K562 (cell line): ENCODE measurements around the gene WLS. TPM values are rescaled to one million over a fixed set of nuclear protein-coding genes. Genes with fewer than 3 reads are reported as not detected.

ENCODE experiments used
- ATAC-seq: fragments of 200-7000 bp; cut with Tn5 transposase; 3 replicates; pipeline ENCODE4 v1.9.1; 2020; ENCODE audit warnings: moderate library complexity
- BruUV-seq: library from RNA; stranded (reverse); fragments of 400-500 nt; replicated peaks from 2 replicates; lab custom pipeline; 2021; lab: Mats Ljungman, UMichigan
- CTCF ChIA-PET: fragments of 300-600 bp; formaldehyde crosslinking; extraction: SDS; loops from one replicate; lab custom pipeline; 2021; ENCODE audit warnings: low intra/inter-chr PET ratio; lab: Yijun Ruan, JAX
- POLR2A ChIA-PET: fragments of 300-600, 350-650 bp; sonication (Branson Sonifier 250); formaldehyde crosslinking; extraction: SDS; loops from one replicate; lab custom pipeline; 2021; ENCODE audit warnings: antibody characterized with exemption, inconsistent platforms; lab: Yijun Ruan, JAX
- DNase-seq, 4 experiments: peaks; one replicate each; pipeline versions ENCODE4 v3.0.0 to v3.0.0-alpha.2; 2011 to 2018; ENCODE audit warnings: low spot score in 3 of 4, mixed read lengths in 3 of 4; ENCODE audit errors: extremely low read depth in 1 of 4
- FAIRE-seq: peaks from 2 replicates; lab custom pipeline; 2011; peaks lifted over from hg19 to GRCh38; lab: Jason Lieb, UNC
- H2AFZ ChIP-seq: 2 replicates; pipeline ENCODE4 v1.6.0; 2011; ENCODE audit warnings: low read depth, low read length, control low read depth, inconsistent platforms
- H3K27ac ChIP-seq: fragments of 200-600 bp; 3 replicates; pipeline ENCODE4 v1.8.0; 2011; ENCODE audit warnings: low read depth, mild to moderate bottlenecking, control low read depth, inconsistent platforms, low read length, moderate library complexity, mixed read lengths; ENCODE audit errors: extremely low read depth
- H3K27me3 ChIP-seq, 2 experiments: fragments of 300-600 bp in 1 of 2; 2 replicates in 1 of 2; 3 replicates in 1 of 2; pipeline versions ENCODE4 v1.6.0 to v1.8.0; 2011; ENCODE audit warnings: inconsistent platforms in 2 of 2, low read length in 2 of 2, mild to moderate bottlenecking in 1 of 2, mixed read lengths in 1 of 2, moderate library complexity in 1 of 2; ENCODE audit not compliant: control insufficient read depth in 2 of 2, insufficient read depth in 2 of 2
- H3K36me3 ChIP-seq: fragments of 300-600 bp; 3 replicates; pipeline ENCODE4 v1.8.0; 2011; ENCODE audit warnings: mild to moderate bottlenecking, low read length, inconsistent platforms; ENCODE audit not compliant: control insufficient read depth, insufficient read depth
- H3K4me1 ChIP-seq, 2 experiments: fragments of 200-600 bp in 1 of 2; replicated peaks in 1 of 2; 2 replicates in 1 of 2; 3 replicates in 1 of 2; pipeline versions ENCODE4 v1.5.1 to v1.8.0; 2011; ENCODE audit warnings: inconsistent platforms in 2 of 2, low read length in 2 of 2, mild to moderate bottlenecking in 1 of 2, mixed read lengths in 1 of 2, moderate library complexity in 1 of 2; ENCODE audit not compliant: control insufficient read depth in 2 of 2, insufficient read depth in 2 of 2
- H3K4me2 ChIP-seq: 2 replicates; pipeline ENCODE4 v1.6.1; 2011; ENCODE audit warnings: low read length, control low read depth, inconsistent platforms, mixed read lengths; ENCODE audit not compliant: insufficient read depth
- H3K4me3 ChIP-seq: fragments of 200-600 bp; sonication (generic), shearing (Covaris generic); 2 replicates; pipeline ENCODE4 v1.5.1; 2016; ENCODE audit warnings: control low read depth, inconsistent platforms
- H3K79me2 ChIP-seq: fragments of 200-600 bp; 3 replicates; pipeline ENCODE4 v1.8.0; 2011; ENCODE audit warnings: low read length, inconsistent platforms; ENCODE audit not compliant: control insufficient read depth, insufficient read depth
- H3K9ac ChIP-seq, 2 experiments: 2 replicates each; pipeline versions ENCODE4 v1.6.0 to v1.6.1; 2011; ENCODE audit warnings: low read depth in 2 of 2, low read length in 2 of 2, control low read depth in 1 of 2, inconsistent platforms in 1 of 2, mild to moderate bottlenecking in 1 of 2, mixed read lengths in 1 of 2; ENCODE audit not compliant: insufficient read depth in 1 of 2
- H3K9me1 ChIP-seq: one replicate; pipeline ENCODE4 v1.6.0; 2011; ENCODE audit warnings: inconsistent platforms, mild to moderate bottlenecking, low read length, moderate library complexity; ENCODE audit not compliant: control insufficient read depth, insufficient read depth
- H3K9me3 ChIP-seq: replicated peaks from 2 replicates; pipeline ENCODE4 v1.5.1; 2011; ENCODE audit warnings: low read depth, low read length, inconsistent platforms; ENCODE audit not compliant: control insufficient read depth, insufficient read depth
- H4K20me1 ChIP-seq: replicated peaks from 2 replicates; pipeline ENCODE4 v1.6.1; 2011; ENCODE audit warnings: low read length, inconsistent platforms, mixed read lengths; ENCODE audit not compliant: control insufficient read depth, insufficient read depth
- ARID1B ChIP-seq: fragments of 450-650 bp; IDR thresholded peaks from 2 replicates; pipeline ENCODE4 v1.6.1; 2016; ENCODE audit warnings: antibody characterized with exemption, mild to moderate bottlenecking, inconsistent platforms
- ARID2 ChIP-seq: fragments of 450-650 bp; IDR thresholded peaks from 2 replicates; pipeline ENCODE4 v1.6.1; 2017; ENCODE audit warnings: antibody characterized with exemption, mild to moderate bottlenecking
- FOXP4 ChIP-seq: sonication (generic); formaldehyde crosslinking; IDR thresholded peaks from 2 replicates; pipeline ENCODE4 v1.8.0; 2022; ENCODE audit warnings: mild to moderate bottlenecking, missing genetic modification reagents, borderline replicate concordance
- GTF2E2 ChIP-seq: fragments of 200-800 bp; sonication (Bioruptor generic); IDR thresholded peaks from 2 replicates; pipeline ENCODE4 v1.6.1; 2016; ENCODE audit warnings: missing genetic modification characterization, missing compliant biosample characterization
- IRF2 ChIP-seq: sonication (generic); formaldehyde crosslinking; IDR thresholded peaks from 2 replicates; pipeline ENCODE4 v1.8.1; 2022; ENCODE audit warnings: mild to moderate bottlenecking, missing genetic modification reagents
- MTA3 ChIP-seq: fragments of 450-650 bp; formaldehyde crosslinking; IDR thresholded peaks from 2 replicates; pipeline ENCODE4 v1.6.1; 2017; ENCODE audit warnings: mild to moderate bottlenecking, borderline replicate concordance
- RUNX1 ChIP-seq: sonication (generic); IDR thresholded peaks from 2 replicates; pipeline ENCODE4 v1.6.1; 2016; ENCODE audit warnings: antibody characterized with exemption, low read depth
- SPI1 ChIP-seq: IDR thresholded peaks from 2 replicates; pipeline ENCODE4 v1.6.1; 2011; ENCODE audit warnings: low read depth, low read length, control low read depth, borderline replicate concordance
- ZNF12 ChIP-seq: sonication (generic); formaldehyde crosslinking; IDR thresholded peaks from 2 replicates; pipeline ENCODE4 v1.4.0; 2020; ENCODE audit warnings: mild to moderate bottlenecking, missing genetic modification reagents
- ZNF668 ChIP-seq: fragments of 250-450 bp; sonication (Bioruptor Pico); IDR thresholded peaks from 2 replicates; pipeline ENCODE4 v1.8.0; 2022; ENCODE audit warnings: mild to moderate bottlenecking, inconsistent platforms
- WGBS: fragments of 100-300 bp; shearing (Covaris generic); methylation state at CpG from one replicate; pipeline ENCODE4 v1.1.6; 2016; ENCODE audit warnings: low coverage, mixed read lengths; ENCODE audit not compliant: insufficient coverage; ENCODE audit errors: missing lambda C conversion rate; 5-methylcytosine and 5-hydroxymethylcytosine counted together
- in situ Hi-C: fragments of 300-500 bp; cut with MboI; formaldehyde crosslinking; loops from 4 replicates; pipeline ENCODE4 v1.15.0; 2018; ENCODE audit warnings: inconsistent platforms, mixed read lengths
- intact Hi-C: fragments of 100-400 bp; cut with micrococcal nuclease; formaldehyde crosslinking; loops from 2 replicates; pipeline ENCODE4 v1.14.2; 2022
- polyA plus RNA-seq, 8 experiments: library from polyadenylated mRNA; depleted of rRNA in 4 of 8; stranded (reverse) in 5 of 8; unstranded in 3 of 8; fragments of >200 nt; fragmentation: Nextera tagmentation in 2 of 8; fragmentation: Illumina TruSeq in 1 of 8; extraction: Ambion mirVana in 2 of 8; extraction: Trizol in 1 of 8; gene quantifications; 2 replicates each; pipeline versions ENCODE4 v1.2.1 to v1.2.3, GENCODE V29; 2011 to 2014; ENCODE audit warnings: inconsistent platforms in 1 of 8, missing spikeins in 1 of 8
- total RNA-seq, 7 experiments: library from RNA; depleted of rRNA in 6 of 7; stranded (reverse); fragments of >200 nt in 6 of 7; fragmentation: Illumina TruSeq in 2 of 7; extraction: Trizol in 2 of 7; gene quantifications; 2 replicates each; pipeline versions ENCODE4 v1.2.1 to v1.2.3, GENCODE V29; 2011 to 2021; ENCODE audit warnings: low replicate concordance in 1 of 7

The WLS gene
- total and polyA plus RNA-seq, 9 of the 15 experiments (the other 6 are each of a cell fraction or from before 2014, with no cell fraction given) = 0.47 TPM; not detected in 8

GRCh38 chr1:68181165-68181556, 51.2 kb downstream of the WLS start:
- no peaks in the 10 kb centered on the region for H3K9me3 ChIP-seq
- H3K9ac ChIP-seq = no peak overlapping the region
- no peak overlapping the region for H2AFZ ChIP-seq
- DNase-seq (no peak), FAIRE-seq (no peak), ATAC-seq (no peak)
- WGBS = 0% methylated on average over 1 of the region's 1 CpG
- H3K4me2 ChIP-seq = no peak overlapping the region
- ChIA-PET POLR2A (no interaction called here), CTCF (no interaction called here)
- BruUV-seq = no TSS peak
- intact Hi-C loops = no loop called here
- H3K27me3 ChIP-seq = no peaks in the 10 kb centered on the region
- no peak for TF ChIP-seq SPI1
- TF ChIP-seq MTA3 = no peak
- no peak for TF ChIP-seq GTF2E2 (tag)
- no peak for TF ChIP-seq ARID1B
- H3K79me2 ChIP-seq = no peaks in the 10 kb centered on the region
- in situ Hi-C loops = no loop called here
- H4K20me1 ChIP-seq = no peaks in the 10 kb centered on the region
- H3K27ac ChIP-seq = no peak overlapping the region
- no peaks in the 10 kb centered on the region for H3K36me3 ChIP-seq
- no peak overlapping the region for H3K4me3 ChIP-seq
- H3K4me1 ChIP-seq = no peaks in the 10 kb centered on the region
- no peaks in the 10 kb centered on the region for H3K9me1 ChIP-seq

GRCh38 chr1:68180441-68181164, 51.7 kb downstream of the WLS start:
- Histone ChIP-seq H3K36me3 (no peaks in the 10 kb centered on the region), H3K27ac (no peak overlapping the region), H3K4me2 (no peak overlapping the region), H3K27me3 (no peaks in the 10 kb centered on the region), H3K4me1 (no peaks in the 10 kb centered on the region), H2AFZ (no peak overlapping the region), H3K4me3 (no peak overlapping the region), H3K79me2 (no peaks in the 10 kb centered on the region), H3K9me1 (no peaks in the 10 kb centered on the region), H4K20me1 (no peaks in the 10 kb centered on the region), H3K9me3 (no peaks in the 10 kb centered on the region), H3K9ac (no peak overlapping the region)
- no TSS peak for BruUV-seq
- intact Hi-C loops (no loop called here), in situ Hi-C loops (no loop called here)
- POLR2A ChIA-PET = interaction anchor here (1.1 kb wide), 1 partner anchor 13 kb away, joined by 3 read pairs; no protein-coding TSS in a partner anchor
- FAIRE-seq = no peak
- CTCF ChIA-PET = no interaction called here
- no peak for TF ChIP-seq RUNX1
- TF ChIP-seq FOXP4 (CRISPR knock-in tag) = no peak
- TF ChIP-seq IRF2 (CRISPR knock-in tag) = no peak
- no peak for TF ChIP-seq ZNF668 (CRISPR knock-in tag)
- no peak for TF ChIP-seq ZNF12
- no peak for TF ChIP-seq ARID2
- ATAC-seq = no peak
- DNase-seq = no peak
